GM19324 (cell line): ENCODE data around the gene TLR7.
A peak's percentile ranks its signal among the peaks of the same experiment; 100 is the strongest.

ENCODE experiments used
- ATAC-seq: cut with Tn5 transposase; IDR thresholded peaks from one replicate; pipeline ENCODE4 v1.9.1; 2021; ENCODE audit warnings: mild to moderate bottlenecking, moderate library complexity; ENCODE audit not compliant: unreplicated experiment, low FRiP score

The TLR7 gene

GRCh38 chrX:12887767-12888166 is 20.9 kb downstream of the TLR7 start:
- ATAC-seq, result no peak

- no peak for ATAC-seq
Observed at GRCh38 chrX:12890467-12890866, 23.6 kb downstream of the TLR7 start.

GRCh38 chrX:12891171-12891570 is 24.3 kb downstream of the TLR7 start:
- ATAC-seq, result no peak

- ATAC-seq, result peak; percentile 69
Observed at GRCh38 chrX:12891915-12892506, 25.1 kb downstream of the TLR7 start.

- no peak for ATAC-seq
Observed at GRCh38 chrX:12892716-12893115, 25.8 kb downstream of the TLR7 start.

GRCh38 chrX:12894074-12895030 is 27.5 kb downstream of the TLR7 start:
- no peak for ATAC-seq

- no peak for ATAC-seq
Observed at GRCh38 chrX:12895866-12896265, 29.0 kb downstream of the TLR7 start.

- no peak for ATAC-seq
Observed at GRCh38 chrX:12896935-12897334, 30.1 kb downstream of the TLR7 start.

- no peak for ATAC-seq
Observed at GRCh38 chrX:12898073-12898472, 31.2 kb downstream of the TLR7 start.

- no peak for ATAC-seq
Observed at GRCh38 chrX:12899506-12899905, 32.6 kb downstream of the TLR7 start.

GRCh38 chrX:12901486-12901885 is 34.6 kb downstream of the TLR7 start:
- ATAC-seq, result no peak

GRCh38 chrX:12903646-12904045 is 36.8 kb downstream of the TLR7 start:
- ATAC-seq, result no peak

GRCh38 chrX:12906046-12906761 is 39.3 kb downstream of the TLR7 start, which contains the start of gene TLR8:
TLR8 (plus strand) TSS chrX:12906620; CDS start chrX:12906707, 87 bp downstream.
- ATAC-seq, result no peak

GRCh38 chrX:12910423-12911121 is 43.7 kb downstream of the TLR7 start:
- no peak for ATAC-seq

GRCh38 chrX:12911122-12911470 is 44.2 kb downstream of the TLR7 start:
- no peak for ATAC-seq

- ATAC-seq, result no peak
Observed at GRCh38 chrX:12912791-12913482, 46.1 kb downstream of the TLR7 start.

GRCh38 chrX:12917753-12918152 is 50.9 kb downstream of the TLR7 start:
- ATAC-seq, result no peak

GRCh38 chrX:12919051-12919450 is 52.2 kb downstream of the TLR7 start:
- ATAC-seq, result no peak

- no peak for ATAC-seq
Observed at GRCh38 chrX:12919620-12920019, 52.7 kb downstream of the TLR7 start.

- no peak for ATAC-seq
Observed at GRCh38 chrX:12920990-12921389, 54.1 kb downstream of the TLR7 start.
